ENCODE measurements around the gene NAPA.

NAPA gene

DNA sequence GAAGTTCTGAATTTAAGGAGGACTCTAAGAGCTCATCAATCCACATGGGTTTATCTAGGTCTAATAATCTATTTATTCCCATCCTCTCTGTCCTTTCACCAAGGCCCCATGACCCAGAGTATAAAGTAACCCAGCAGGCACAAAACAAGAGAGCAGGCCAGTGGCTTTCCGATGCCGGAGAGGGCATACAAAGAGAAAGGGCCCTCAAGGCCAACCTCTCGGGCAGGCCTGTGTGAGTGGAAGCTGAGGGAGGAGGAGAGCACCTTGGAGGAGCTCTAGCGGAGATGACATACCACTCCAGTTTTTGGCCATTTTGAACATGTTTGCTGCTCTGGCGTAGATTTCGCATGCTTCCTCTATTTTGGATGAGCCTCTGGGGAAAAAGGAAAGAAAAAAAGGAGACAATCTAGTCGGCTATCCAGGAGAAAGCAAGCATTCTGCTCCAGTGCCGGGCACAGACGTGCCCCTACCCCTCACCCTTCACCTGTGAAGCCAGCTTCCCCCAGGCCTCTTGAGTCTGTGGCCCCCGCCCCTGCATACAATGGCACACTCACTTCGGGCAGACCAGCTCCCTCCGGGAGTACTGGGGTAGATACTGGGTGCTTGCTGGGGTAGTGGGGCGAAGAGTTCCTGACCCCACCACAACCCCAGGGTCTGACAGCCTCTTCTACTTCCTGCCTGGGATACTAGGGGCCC lies 11.6 kb downstream of the NAPA start:
- DNase-seq = no peak

DNA sequence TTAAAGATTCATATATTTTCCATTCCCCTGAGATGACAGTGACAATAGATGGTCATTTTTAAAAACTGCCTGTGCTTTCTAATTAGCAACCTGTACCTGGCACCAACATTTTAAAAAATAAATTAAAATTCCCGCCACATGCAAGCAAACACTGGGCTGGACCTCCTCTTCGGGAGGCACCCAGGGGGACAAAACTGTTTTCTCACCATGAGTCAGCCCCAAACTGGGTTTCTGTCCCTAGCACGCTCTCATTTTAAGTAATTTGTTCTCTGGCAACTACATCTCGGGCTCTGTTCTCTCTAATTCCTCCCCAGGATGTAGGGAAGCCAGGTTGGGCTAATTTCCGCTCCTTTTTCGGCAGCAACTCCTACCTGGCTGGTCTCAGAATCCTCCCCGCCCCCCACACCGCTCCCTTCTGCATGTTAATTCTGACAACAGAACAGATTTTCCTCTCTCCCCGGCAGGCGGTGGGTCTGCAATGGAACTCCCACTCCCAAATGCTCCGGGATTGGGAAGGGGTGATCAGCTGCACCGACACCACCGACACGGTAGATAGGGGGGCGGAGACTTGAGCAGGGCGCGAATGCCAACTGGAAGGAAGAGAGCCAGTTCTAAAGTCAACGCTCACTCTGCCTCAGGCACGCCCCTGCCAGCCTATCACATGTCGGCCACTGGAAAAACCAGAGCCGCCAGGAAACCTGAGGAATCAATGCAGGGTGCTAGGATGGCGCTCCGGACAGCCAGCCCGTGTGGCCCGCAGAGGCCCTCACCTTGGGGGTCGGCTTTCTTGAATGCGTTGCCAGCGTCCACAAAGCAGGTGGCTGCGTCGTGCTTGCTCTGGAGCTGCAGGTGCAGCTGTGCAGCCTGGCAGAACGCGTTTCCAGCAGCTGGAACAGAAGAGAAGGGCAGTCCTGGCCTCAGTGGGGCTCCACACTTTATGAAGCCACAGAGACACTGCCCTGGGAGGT lies 14.7 kb downstream of the NAPA start:
- DNase-seq = peak in 23 of 56 donors; percentile 8 to 70 (median 26)

DNA sequence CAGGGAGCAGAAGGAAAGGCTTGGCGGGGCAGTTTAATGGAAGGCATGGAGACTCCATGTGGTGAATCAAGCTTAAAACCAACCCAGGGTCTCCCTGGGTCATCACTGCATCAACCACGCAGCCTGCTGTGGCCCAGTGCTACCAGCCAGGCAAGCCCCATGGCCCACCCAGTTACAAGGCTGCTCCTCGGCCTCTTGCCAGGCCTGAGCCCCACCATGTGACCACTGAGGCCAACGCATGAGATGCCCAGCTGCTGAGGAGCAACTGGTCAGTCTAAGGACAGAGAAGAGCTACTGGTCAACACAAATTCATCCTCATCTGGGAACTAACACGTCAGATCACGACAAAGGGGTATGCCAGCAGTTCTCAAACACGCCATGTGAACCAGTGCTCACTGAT lies 15.5 kb downstream of the NAPA start:
- DNase-seq = peak in 1 of 56 donors; percentile 14

DNA sequence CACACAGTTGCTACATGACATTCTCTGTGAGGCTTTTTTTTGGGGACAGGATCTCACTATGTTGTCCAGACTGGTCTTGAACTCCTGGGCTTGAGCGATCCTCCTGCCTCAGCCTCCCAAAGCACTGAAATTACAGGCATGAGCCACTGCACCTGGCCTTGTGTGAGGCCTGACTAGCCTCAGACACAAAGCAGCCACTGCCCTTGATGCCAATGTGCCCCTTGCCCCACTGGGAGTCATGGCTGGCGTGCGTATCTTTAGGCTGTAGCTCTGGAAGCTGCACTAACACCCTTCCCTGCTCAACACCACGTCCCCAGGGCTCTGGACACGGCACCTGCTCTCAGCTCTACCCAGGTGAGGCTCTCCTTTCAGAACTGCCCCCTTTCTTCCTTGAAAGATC lies 16.3 kb downstream of the NAPA start:
- no peak for DNase-seq

DNA sequence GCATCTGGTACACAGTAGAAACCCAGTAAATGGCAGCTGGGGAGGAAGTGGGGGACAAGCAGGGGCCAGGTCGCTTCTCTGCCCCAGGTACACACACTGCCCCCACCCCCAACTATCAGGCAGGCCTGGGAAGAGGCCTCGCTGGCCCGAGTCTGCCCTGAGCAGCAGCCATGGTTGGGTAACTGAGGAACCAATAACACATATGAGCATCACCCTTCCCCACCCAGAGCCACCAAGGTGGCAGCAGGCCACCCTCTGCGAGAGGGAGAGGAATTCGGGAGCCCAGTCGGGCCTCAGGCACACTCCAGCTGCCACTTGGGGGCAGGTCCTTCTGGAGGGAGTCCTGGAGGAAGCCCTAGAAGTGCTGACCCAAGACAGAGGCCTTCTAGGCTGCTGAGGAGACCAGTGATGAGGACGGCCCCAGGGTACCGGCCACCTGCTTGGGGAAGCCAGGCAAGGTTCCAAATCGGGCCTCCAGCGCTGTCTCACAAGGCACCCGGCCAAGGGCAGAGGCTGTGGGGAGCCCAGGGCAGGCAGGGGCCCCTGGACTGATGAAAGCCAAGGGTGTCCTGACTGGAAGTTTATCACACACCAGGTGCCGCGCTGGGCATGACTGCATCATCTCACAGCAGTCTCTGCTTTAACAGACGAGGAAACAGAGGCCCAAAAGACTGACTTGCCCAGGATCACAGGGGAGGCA lies 16.9 kb downstream of the NAPA start:
- no peak for DNase-seq

DNA sequence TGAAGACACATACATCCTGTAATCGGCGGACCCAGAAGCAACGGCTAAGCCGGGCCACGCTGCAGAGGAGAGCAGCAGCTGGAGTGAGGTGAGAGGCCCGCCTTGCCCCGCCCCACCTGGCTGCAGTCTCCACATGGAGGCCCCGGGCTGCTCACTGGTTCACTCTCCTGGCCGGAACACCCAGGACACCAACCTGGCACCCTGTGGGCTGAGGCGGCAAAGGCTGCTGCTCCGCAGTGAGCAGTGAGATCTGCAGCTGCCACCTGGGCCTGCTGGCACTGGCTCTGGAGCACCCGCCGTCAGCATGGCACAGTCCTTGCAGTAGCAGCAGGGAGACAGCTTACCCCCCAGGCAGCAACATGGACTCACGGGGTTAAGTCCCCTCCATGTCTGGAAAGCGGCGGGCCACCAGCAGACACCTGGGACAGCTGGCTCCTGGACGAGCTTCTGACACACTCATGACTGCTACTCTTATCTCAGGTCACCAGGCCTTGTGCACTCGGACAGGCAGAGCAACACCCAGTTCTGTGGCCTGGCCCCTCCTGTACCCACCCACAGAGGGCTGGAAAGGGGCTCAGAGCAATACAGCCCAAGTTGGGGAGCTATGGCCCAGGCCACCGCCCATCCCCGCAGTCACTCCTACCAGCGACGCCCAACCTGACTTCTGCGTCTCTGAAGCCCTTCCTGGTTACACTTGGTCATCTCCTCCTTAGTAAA lies 17.7 kb downstream of the NAPA start:
- DNase-seq = peak in 16 of 56 donors; percentile 2 to 50 (median 19)

DNA sequence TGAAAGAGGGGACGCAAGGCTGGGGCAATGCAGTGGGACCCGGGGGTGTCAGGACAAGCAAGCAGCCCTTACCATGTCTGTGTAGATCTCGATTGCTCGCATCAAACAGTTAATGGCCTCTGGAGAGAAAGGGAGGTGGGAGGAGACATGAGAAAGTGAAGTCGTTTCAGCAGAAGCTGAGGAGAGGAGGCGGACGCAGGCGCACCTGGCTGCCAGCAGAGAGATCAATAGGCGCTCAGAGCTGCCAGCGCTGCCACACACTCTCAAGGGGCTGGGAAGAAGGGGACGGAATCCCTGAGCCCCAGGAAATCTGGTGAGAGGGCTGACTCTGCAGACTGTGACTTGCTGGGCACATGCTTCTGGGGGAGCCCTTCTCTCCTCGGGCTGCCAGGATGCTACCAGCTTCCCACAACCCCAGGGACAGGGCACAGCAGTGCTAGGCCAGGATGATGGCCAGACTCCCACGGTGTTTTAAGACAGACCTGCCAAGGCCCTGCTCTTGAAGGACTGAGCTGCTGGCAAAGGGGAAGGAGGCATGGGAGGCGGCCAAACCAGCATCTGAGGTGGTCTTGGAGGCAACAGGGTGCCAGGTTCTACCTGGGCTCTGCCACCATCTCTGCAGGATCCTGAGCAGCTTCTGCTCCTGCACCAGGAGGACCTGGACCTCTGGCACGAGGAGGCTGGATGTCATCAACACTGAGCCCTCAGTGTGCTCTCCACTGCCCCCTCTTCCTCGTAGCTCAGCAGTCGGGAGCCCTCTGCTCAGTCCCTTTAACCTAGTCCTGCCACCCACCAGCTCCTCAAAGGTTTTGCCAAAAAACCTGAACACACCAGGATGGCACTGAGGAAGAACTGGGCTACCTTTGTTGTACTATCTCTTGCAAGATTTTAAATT lies 19.1 kb downstream of the NAPA start:
- DNase-seq = peak in 36 of 56 donors; percentile 16 to 87 (median 55)

DNA sequence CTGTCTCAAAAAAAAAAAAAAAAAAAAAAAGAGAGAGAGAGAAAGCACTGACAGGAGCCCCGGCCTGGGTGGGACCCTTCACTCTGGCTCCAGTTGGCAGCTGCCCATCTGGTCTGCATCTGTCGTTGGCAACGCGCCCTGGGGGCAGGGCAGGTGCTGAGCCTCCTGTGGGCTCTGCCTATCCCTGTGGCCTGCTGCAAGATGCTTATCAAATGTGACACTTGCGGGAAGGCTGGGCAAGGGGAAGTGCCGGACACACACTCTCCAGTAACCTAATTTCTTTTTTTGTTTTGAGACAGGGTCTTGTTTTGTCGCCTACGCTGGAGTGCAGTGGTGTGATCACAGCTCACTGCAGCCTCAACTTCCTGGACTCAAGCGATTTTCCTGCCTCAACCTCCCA lies 20.1 kb downstream of the NAPA start:
- no peak for DNase-seq

DNA sequence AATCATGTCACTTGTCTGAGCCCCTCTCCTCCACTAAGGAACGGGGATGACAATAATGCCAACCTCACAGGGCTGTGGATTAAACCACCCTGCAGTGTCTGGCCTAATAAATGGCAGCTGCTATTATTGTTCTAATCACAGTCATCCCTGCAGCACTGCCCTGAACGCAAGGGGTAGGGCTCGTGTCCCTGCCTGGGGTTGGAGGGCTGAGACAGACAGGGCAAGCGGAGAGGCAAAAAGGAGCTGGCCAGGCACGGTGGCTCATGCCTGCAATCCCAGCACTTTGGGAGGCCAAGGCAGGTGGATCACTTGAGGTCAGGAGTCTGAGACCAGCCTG lies 20.7 kb downstream of the NAPA start:
- no peak for DNase-seq

DNA sequence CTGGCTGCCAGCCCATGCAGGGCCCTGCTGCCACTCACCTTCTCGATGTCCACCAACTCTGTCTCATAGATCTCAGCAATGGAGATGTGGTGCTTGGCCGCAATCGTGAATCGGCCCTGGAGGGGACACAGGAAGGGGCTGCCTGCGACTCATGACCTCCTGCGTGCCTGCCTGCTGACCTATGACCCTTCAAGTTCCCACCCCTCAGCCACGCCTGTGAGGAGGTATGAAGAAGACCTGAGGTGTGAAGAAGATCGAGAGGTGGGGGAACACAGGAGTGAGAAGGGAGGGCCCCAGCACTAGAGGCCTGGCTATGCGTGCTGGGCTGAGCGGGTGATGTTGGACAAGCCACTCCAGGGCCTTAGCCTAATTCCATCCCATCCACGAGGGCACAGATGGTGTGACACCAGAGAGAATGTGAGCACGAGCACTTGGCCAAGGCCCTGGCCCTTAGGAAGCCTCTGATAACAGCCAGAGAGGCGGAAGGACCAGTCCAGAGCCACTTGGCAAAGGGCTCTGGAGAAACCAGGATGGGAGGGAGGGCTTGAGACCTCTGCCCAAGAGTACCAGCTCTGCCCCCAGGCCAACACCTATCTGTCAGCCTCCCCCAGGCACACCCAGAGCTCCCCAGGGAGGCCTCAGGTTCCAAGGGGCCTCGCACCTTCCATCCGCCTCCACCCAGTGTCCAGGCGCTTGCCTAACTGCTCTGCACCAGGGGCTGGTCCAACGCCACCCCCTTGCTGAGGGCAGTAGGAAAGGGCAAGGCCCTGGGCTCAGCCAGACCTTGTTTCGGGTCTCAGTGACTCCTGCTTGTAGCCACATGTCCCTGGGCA lies 21.3 kb downstream of the NAPA start:
- DNase-seq = no peak

DNA sequence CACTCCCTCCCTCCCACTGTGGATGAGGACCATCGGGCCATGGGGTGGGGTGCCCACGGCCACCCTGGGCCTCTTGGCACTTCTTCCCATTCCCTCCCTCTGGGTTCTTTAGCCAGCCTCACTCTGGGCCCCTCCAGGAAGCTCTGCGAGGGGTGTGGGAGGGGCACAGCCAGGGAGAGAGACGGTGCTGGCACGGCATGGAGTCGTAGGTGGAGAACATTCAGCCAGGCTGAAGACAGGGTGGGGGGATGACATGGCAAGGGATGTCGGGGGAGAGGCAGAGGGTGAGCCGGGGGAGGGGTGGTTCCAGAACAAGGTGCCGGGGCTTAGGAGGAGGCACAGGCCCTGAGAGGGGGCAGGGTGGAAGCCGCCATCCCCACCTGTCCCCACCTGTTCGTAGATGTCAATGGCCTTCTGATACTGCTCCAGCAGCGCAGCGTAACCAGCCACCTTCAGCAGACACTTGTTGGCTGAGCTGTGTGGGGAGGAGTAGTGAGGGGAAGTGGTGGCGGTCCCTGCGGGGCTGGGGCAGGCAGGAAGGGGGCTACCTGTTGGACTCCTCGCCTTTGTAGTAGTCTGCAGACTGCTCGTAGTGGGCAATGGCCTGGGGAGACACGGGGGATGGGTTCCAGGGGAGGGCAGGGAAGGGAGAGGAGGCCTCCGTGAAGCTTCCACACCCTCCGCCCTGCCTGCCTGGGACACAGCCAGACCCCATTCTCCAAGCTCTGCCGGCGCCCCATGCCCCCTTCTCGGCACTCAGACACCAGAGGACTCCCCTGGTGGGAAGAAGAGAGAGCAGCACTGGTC lies 22.1 kb downstream of the NAPA start:
- peak in 20 of 56 donors; percentile 4 to 67 (median 40) for DNase-seq

DNA sequence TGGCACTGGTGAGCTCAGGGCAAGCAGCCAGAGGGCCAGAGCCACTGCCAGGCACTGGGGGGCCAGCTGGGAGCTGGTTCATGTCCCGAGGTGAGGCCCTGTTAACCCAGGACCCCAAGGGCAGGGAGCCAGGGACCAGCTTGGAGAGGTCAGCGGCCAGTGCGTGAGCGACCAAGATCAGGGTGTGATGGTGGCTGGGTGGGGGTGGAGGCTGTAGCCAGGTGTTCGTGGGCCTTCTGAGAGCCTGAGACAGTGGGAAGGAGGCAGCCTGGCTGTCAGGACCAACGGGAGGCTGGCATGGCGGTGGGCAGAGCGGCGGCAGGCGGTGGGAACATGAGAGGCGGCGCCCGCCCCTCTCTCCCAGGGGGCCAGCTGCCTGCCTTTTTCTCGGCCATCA lies 22.7 kb downstream of the NAPA start:
- peak in 3 of 56 donors; percentile 20 to 58 (median 24) for DNase-seq

DNA sequence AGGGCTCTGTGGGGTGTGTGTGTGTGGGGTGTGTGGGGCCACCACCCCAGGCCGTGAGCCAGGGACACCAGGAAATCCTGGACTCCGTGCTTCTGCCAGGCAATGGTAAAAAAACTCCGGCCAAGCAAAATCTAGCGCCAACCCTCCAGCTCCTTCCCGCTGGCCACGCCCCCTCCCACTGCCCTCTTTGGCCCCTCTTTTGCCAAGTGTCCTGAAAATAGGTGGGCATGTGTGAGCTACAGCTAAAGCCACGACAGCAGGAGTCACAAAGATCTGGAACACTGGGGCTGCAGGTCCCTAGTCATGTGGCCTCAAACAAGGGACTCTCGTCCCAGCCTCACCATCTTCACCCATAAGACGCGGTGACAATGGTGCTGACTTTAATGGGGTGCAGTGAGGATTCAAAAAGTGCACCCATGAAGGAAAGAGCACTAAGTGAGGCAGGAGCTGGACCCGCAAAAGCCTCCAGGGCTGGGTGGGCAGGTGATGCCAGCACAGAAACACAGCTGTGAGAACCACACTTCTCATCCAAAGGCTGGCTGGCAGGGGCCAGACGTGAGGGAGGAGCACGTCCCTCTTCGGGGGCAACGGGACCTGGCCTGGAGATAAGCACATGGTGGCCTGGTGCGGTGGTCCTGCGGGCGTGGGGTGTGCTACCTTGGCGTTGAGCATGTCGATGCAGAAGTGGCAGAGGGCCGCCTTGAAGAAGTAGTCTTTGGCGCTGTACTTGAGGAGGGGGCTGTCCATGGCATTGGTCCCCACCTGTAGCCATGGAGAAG lies 23.3 kb downstream of the NAPA start:
- DNase-seq = no peak

DNA sequence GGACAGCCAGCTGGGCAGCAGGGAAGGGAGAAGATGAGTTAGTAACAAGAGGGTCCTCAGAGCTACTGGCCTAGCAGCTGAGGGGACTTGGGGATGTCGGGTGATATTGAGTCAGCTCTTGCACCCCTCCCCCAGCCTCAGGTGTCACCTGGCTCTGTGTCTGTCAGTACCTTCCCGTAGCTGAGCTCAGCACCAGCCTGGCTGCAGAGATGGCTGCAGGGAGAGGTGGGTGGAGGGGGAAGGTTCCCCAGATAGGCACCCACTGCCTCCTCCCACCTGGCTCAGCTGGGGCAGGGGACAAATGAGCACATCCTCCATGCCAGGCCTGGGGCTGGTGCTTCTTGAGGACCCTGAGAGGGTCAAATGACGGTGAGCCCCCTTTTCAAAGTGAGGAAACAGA lies 24.0 kb downstream of the NAPA start:
- DNase-seq = peak in 1 of 56 donors; percentile 15

DNA sequence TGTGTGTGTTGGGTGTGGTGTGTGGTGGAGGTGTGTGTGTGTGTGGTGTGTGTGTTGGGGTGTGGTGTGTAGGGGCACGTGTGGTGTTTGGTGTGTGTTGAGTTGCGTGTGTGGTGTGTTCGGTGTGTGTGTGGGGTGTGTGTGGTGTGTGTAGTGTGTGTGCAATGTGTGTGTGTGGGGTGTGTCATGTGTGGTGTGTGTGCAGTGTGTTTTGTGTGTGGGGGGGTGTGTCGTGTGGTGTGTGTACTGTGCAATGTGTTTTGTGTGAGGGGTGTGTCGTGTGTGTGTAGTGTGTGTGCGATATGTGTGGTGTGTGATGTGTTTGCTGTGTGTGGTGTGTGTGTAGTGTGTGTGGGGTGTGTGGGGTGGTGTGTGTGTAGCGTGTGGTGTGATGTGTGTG lies 24.8 kb downstream of the NAPA start:
- no peak for DNase-seq

DNA sequence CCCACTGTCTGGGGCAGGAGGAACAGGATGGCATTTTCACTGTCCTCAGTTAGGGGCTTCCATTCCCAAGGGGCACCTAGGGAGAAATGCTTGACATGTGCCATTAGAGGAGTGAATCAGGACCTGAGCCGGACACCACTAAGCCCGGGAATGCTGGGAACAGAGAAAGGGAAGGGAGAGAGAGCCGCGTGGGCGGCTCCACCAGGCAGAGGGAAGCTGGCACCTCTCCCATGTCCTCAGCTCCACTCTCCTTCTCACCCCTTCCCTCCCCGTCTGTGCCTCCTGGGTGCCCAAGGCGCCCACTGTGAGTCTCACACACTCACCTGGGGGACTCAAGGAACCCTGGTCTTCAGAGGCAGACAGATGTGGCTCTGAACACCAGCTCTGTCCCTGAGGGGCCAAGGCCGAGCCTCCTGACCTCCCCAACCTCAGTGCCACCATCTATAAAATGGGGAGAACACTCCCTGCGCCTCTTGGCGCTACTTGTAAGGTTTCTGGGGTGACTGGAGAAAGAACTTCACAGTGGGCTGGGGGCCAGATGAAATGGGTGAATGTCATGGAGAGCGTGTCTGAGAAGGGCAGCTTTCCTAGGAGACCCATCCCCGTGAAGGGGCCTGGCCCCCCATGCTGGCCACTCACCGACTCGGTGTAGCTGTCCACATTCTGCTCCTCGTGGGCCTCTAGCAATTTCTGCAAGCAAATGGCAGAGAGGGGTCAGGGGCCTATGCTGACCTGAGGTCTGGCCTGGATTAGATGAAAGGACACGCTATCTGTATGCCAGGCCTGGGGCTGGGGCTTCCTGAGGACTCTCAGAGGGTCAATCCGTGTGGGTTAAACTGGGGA lies 25.6 kb downstream of the NAPA start:
- no peak for DNase-seq
